Thymus (tissue), 11 donors: ENCODE results near the gene PRLR. TPM values are rescaled to one million over a fixed set of nuclear protein-coding genes. Genes with fewer than 3 reads are reported as not detected.

ENCODE experiments used
- DNase-seq, 9 donors: peaks; one replicate each; pipeline ENCODE4 v3.0.0-alpha.2; 2013; ENCODE audit warnings: low spot score in 9 of 9, low read depth in 6 of 9, missing footprints in 1 of 9
- H3K27ac ChIP-seq, 2 donors: one replicate each; pipeline ENCODE4 v1.5.1; 2013; ENCODE audit warnings: control low read depth in 1 of 2, low read depth in 1 of 2, low read length in 1 of 2, mild to moderate bottlenecking in 1 of 2, moderate library complexity in 1 of 2
- H3K27me3 ChIP-seq, 2 donors: one replicate each; pipeline ENCODE4 v1.5.1; 2013; ENCODE audit warnings: low read length in 1 of 2; ENCODE audit not compliant: control insufficient read depth in 2 of 2, insufficient read depth in 1 of 2
- H3K36me3 ChIP-seq, 2 donors: one replicate each; pipeline ENCODE4 v1.5.1; 2013; ENCODE audit warnings: low read length in 1 of 2, mild to moderate bottlenecking in 1 of 2, moderate library complexity in 1 of 2; ENCODE audit not compliant: control insufficient read depth in 2 of 2, insufficient read depth in 2 of 2
- H3K4me1 ChIP-seq, 2 donors: one replicate each; pipeline ENCODE4 v1.5.1; 2013; ENCODE audit warnings: low read length in 2 of 2; ENCODE audit not compliant: control insufficient read depth in 2 of 2, insufficient read depth in 2 of 2
- H3K4me3 ChIP-seq, 2 donors: one replicate each; pipeline ENCODE4 v1.5.1; 2013; ENCODE audit warnings: low read length in 2 of 2, control low read depth in 1 of 2, mild to moderate bottlenecking in 1 of 2
- H3K9me3 ChIP-seq, 2 donors: one replicate each; pipeline ENCODE4 v1.5.1; 2013; ENCODE audit warnings: low read length in 1 of 2, mild to moderate bottlenecking in 1 of 2; ENCODE audit not compliant: control insufficient read depth in 2 of 2, insufficient read depth in 1 of 2
- WGBS: extraction: QIAGEN DNeasy Blood & Tissue Kit; methylation state at CpG from one replicate; pipeline ENCODE4 v1.1.7; 2013; 5-methylcytosine and 5-hydroxymethylcytosine counted together
- polyA plus RNA-seq: library from polyadenylated mRNA; stranded (reverse); fragments of 200-250 nt; gene quantifications from one replicate; pipeline ENCODE4 v1.2.3, GENCODE V29; 2013
- total RNA-seq: library from RNA; stranded (reverse); fragments of 120-200 nt; gene quantifications from one replicate; pipeline ENCODE4 v1.2.4, GENCODE V29; 2013
- donor health status: healthy.

The PRLR gene
- total and polyA plus RNA-seq, 2 donors: 0.75 to 1.7 TPM

DNA sequence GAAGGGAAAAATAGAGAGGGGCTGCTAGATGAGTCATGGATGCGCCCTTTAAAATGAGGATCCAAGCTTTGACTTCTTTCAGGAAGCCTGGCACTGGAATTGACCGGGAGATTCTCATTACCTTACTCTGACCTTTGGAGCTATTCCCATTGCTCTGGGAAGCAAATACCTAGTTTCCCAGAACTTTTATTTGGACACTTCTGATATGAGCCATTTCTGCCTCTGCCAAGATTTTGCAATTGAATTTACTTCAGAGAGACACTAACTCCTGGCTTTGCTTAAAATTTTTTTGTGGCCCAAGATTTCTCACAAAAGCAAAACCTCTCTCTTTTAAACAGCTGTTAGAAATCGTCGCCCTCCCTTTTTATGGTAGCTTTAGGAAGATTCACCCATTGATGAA lies 166.9 kb downstream of the PRLR start:
- Histone ChIP-seq H3K27ac (no peak overlapping the region), H3K9me3 (no peaks in the 10 kb centered on the region), H3K36me3 (no peaks in the 10 kb centered on the region), H3K4me3 (no peak overlapping the region), H3K4me1 (no peaks in the 10 kb centered on the region), H3K27me3 (no peaks in the 10 kb centered on the region)
- no peak for DNase-seq
- 97% methylated on average over 4 of the region's 4 CpGs for WGBS

GRCh38 chr5:35061211-35061770 lies 169.0 kb downstream of the PRLR start:
- Histone ChIP-seq H3K27me3 (no peaks in the 10 kb centered on the region), H3K4me3 (no peak overlapping the region), H3K4me1 (no peaks in the 10 kb centered on the region), H3K27ac (no peak overlapping the region), H3K36me3 (no peaks in the 10 kb centered on the region), H3K9me3 (no peaks in the 10 kb centered on the region)
- DNase-seq: no peak
- WGBS: 96% methylated on average over 2 of the region's 2 CpGs

DNA sequence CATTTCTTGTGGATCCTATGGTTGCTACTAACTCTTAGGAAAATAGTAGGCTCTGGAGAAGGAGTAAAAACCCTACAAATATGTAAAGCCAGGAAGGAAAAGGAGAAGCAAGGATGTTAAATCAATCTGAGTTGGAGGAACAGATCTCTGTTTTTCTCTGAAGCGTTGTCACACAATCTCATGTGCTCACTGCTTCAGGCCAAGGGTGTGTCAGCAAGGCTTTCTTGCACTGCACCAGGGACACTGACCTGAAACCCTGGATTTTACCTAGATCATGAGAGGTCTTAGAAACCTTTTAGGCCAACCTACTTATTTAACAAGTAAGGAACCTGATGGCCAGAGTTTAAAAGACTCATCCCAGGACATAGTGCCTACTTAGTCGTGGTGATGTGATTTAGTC lies 170.1 kb downstream of the PRLR start:
- no peaks in the 10 kb centered on the region for H3K27me3 ChIP-seq
- no peak for DNase-seq
- no peak overlapping the region for H3K4me3 ChIP-seq
- no peak overlapping the region for H3K27ac ChIP-seq
- H3K36me3 ChIP-seq: no peaks in the 10 kb centered on the region
- WGBS: 90% methylated on average over 2 of the region's 2 CpGs
- no peaks in the 10 kb centered on the region for H3K9me3 ChIP-seq
- H3K4me1 ChIP-seq: no peaks in the 10 kb centered on the region

GRCh38 chr5:35059251-35059650 lies 171.0 kb downstream of the PRLR start:
- DNase-seq: no peak
- Histone ChIP-seq H3K27ac (no peak overlapping the region), H3K4me3 (no peak overlapping the region), H3K4me1 (no peaks in the 10 kb centered on the region), H3K27me3 (no peaks in the 10 kb centered on the region), H3K36me3 (no peaks in the 10 kb centered on the region), H3K9me3 (no peaks in the 10 kb centered on the region)

- H3K27me3 ChIP-seq: no peaks in the 10 kb centered on the region
- no peak overlapping the region for H3K27ac ChIP-seq
- H3K9me3 ChIP-seq: no peaks in the 10 kb centered on the region
- no peaks in the 10 kb centered on the region for H3K36me3 ChIP-seq
- no peak for DNase-seq
- 95% methylated on average over 3 of the region's 3 CpGs for WGBS
- no peak overlapping the region for H3K4me3 ChIP-seq
- no peaks in the 10 kb centered on the region for H3K4me1 ChIP-seq
Measured at GRCh38 chr5:35058374-35058788, 171.9 kb downstream of the PRLR start.

GRCh38 chr5:35056686-35057085 lies 173.6 kb downstream of the PRLR start:
- H3K27ac ChIP-seq: no peak overlapping the region
- H3K4me3 ChIP-seq: no peak overlapping the region
- no peaks in the 10 kb centered on the region for H3K9me3 ChIP-seq
- no peaks in the 10 kb centered on the region for H3K4me1 ChIP-seq
- DNase-seq: no peak
- WGBS: 82% methylated on average over 2 of the region's 2 CpGs
- H3K27me3 ChIP-seq: no peaks in the 10 kb centered on the region
- H3K36me3 ChIP-seq: no peaks in the 10 kb centered on the region

DNA sequence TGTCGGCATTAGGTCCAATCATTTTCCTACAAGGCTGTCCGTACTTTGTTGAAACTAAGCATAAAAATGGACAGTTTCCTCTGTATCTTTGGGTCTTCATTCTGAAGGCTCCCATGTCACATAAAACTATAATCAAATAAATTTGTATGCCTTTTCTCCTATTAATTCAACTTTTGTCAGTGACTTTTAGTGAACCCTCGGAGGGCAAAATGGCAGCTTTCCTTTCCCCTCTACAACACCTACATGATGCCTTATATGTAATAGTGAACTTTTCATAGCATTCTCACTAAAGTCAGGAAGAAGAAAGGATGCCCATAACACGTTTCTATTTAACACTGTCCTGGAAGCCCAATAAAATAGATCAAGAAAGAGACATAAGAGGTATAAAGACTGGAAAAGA lies 177.4 kb downstream of the PRLR start:
- Histone ChIP-seq H3K27me3 (no peaks in the 10 kb centered on the region), H3K4me1 (no peaks in the 10 kb centered on the region), H3K27ac (no peak overlapping the region), H3K9me3 (no peaks in the 10 kb centered on the region), H3K36me3 (no peaks in the 10 kb centered on the region), H3K4me3 (no peak overlapping the region)
- no peak for DNase-seq
- WGBS: 91% methylated on average over 4 of the region's 4 CpGs

DNA sequence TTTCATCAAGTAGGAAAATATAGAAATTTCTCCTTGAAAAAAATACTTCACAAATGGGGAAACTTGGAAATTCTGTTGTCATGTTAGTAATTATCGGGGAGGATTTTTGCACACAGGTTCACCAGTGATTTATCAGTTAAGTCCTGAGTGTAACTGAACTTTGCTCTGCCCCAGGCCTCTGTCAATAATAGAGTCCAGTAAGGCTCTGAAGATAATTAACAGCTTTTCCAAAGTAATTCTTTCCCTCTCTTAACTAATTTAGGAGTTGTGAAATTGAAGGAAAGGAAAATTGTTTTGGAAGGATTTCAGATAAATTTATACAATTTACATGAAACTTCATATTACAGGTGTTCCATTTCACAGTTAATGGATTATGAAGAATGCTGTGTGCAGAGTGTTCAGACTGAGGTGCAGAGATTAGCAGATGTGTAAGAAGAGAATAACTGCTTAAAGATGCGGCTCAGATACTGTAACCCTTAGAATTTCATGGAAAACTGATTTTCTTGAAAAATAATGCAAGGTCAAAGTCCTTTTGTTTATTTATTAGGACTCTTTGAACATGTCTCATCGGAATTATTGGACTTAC lies 179.7 kb downstream of the PRLR start:
- H3K27ac ChIP-seq: no peak overlapping the region
- H3K9me3 ChIP-seq: no peaks in the 10 kb centered on the region
- no peaks in the 10 kb centered on the region for H3K36me3 ChIP-seq
- no peaks in the 10 kb centered on the region for H3K4me1 ChIP-seq
- H3K27me3 ChIP-seq: no peaks in the 10 kb centered on the region
- no peak for DNase-seq
- no peak overlapping the region for H3K4me3 ChIP-seq
- WGBS: 94% methylated on average over 3 of the region's 3 CpGs

DNA sequence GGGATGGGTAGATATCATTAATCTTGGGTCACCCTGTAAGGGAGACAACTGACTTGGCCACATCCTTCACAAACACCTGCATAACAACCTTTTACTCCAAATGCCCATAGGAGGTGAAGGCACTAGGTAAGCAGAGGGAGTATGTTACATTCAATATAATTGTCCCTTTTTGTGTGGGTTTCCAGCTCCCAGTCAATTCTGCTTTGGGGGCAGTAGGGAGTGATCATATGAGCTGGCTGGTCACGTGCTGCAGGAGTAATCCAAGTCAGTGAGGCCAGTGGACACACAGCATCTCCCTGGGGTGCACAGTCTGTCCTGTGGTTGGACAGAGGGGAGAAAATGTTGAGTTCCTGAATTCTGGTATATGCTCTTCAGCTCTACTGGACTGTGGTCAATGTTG lies 181.4 kb downstream of the PRLR start:
- H3K9me3 ChIP-seq: no peaks in the 10 kb centered on the region

More for the DNA sequence above, 181.4 kb downstream of the PRLR start:
- no peak overlapping the region for H3K4me3 ChIP-seq
- H3K4me1 ChIP-seq: no peaks in the 10 kb centered on the region
- no peaks in the 10 kb centered on the region for H3K36me3 ChIP-seq
- WGBS: 86% methylated on average over 1 of the region's 1 CpG
- DNase-seq: no peak
- H3K27ac ChIP-seq: no peak overlapping the region
- no peaks in the 10 kb centered on the region for H3K27me3 ChIP-seq
